A549 treated with AZD9567 at 1 μM for 4 hours (cell line): ENCODE results near the gene TRIAP1. TPM values are rescaled to one million over a fixed set of nuclear protein-coding genes. Genes with fewer than 3 reads are reported as not detected.

Source experiments
- total RNA-seq: library from RNA; stranded (reverse); fragments of 200-300 nt; extraction: Qiagen RNA extraction; gene quantifications from 5 replicates; pipeline ENCODE4 v1.2.3, GENCODE V29; 2022; ENCODE audit not compliant: insufficient read depth

The TRIAP1 gene
- total RNA-seq, result 72.5 to 78.7 TPM (median 73.7 TPM) in 5 replicates

DNA sequence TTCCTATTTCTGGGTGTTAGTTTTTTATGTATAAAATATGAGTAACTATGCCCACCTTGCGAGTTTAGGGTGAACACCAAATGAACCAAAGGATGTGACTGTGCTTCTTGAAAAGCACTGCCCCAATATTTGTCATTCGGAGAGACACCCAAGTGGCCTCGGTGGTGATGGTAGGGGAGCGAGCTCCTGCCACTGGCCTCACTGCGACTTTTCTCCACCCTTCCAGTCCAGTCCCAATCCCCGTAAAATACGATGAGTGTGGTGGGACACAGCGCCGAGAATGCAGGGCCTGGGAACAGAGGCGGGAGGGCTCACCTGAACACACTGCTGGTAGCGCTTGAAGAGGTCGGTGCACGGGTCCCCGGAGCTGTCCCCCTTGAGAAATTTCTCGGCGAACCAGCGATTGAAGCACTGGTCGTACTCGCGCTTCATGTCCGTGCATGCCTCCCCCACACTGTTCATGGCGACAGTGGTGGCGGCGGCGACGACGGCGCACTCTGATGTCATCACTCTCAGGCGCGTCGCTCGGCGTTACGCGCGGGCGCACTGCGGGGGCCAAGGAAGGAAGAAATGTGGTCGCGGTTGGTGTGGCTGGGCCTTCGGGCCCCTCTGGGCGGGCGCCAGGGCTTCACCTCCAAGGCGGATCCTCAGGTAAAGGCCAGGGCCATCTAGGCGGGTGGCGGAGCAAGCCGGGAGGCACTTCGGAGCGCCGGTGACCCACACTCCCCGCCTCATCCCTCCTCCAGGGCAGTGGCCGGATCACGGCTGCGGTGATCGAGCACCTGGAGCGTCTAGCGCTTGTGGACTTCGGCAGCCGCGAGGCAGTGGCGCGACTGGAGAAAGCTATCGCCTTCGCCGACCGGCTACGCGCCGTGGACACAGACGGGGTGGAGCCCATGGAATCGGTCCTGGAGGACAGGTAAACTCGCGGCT lies at the start of gene TRIAP1, which contains the start of gene GATC:
Gene TRIAP1, minus strand, starts transcription at position 474 of the 933 bp plus-strand sequence. Its CDS starts 12 bp downstream, at position 462.
Gene GATC, plus strand, starts transcription at position 534 of the 933 bp plus-strand sequence. Its CDS starts 37 bp downstream, at position 571.

DNA sequence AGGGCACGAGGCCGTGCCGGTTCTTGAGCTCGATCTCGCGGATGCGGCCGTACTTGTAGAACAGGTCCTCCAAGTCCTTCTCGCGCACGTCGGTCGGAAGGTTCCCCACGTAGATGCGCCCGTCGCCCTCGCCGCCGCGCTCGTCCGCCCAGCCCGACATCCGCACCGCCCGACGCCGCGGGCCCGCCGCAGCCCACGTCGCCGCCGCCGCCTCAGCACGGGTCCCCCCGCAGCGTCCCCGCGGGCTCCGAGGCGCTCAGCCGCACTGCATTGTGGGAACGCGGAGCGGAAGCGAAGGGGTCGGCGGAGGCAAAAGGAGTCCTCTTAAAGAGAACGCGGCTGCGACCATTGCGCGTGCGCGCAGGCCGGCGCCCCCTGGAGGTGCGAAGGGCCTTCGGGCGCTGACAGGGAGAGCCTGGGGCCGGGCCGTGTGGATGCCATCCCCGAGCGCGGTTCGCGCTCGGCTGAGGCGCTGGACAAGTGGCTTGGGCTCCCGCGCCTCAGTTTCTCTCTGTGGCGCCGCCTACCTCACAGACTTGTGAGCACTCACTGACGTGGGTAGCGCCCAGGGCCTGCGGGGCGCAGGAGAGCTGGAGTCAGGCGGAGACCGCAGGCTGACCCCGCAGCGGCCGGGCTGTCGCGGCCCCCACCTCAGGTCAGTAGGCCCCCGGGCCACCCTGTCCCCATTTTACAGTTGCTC lies 23.4 kb upstream of the TRIAP1 start, which contains the start of gene SRSF9:
Gene SRSF9, minus strand, starts transcription at position 299 of the 700 bp plus-strand sequence. Its CDS starts 139 bp downstream, at position 160.

DNA sequence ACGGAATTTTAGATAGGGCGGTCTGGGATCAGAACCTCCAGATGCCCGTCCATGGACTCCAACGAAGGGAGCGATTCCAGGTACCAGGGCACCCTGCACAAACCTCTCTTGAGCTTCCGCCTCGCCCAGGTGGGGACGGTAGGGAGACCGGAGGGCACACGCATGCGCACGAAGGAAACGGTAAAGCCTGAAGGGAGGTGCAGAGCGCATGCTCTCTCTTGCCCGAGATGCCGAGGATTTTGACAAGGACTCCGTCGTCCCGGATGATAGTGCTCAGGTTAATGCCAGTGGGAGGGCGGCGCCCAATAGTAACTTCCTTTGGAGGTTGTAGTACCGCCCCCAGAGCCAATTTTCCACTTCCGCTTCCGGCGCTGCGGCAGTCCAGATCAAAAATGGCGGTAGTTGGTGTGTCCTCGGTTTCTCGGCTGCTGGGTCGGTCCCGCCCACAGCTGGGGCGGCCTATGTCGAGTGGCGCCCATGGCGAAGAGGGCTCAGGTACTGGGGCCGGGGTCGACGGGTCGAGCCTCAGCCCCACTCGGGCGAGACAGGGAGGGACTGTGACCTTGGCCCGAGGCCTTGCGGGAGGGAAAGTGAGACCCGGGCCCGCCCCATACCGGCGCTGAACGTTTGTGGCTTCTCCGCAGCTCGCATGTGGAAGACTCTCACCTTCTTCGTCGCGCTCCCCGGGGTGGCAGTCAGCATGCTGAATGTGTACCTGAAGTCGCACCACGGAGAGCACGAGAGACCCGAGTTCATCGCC lies 8.3 kb downstream of the TRIAP1 start, which contains the start of gene COX6A1:
Gene COX6A1, plus strand, starts transcription at position 379 of the 760 bp plus-strand sequence. Its CDS starts 14 bp downstream, at position 393.

Other genes starting within 250 kb of the TRIAP1 start
- gene RPLP0, start 245.3 kb downstream of the TRIAP1 start, total RNA-seq, result 3,597 to 4,224 TPM (median 3,618 TPM) in 5 replicates
- 178 to 217 TPM (median 192 TPM) in 5 replicates for gene PXN, start 180.7 kb downstream of the TRIAP1 start, total RNA-seq
- gene RNU4-2, start 154.5 kb downstream of the TRIAP1 start, total RNA-seq, result 13.6 TPM in 1 of 5 replicates, not detected in the others
- gene RNU4-1, start 153.1 kb downstream of the TRIAP1 start, total RNA-seq, result not detected in 5 replicates
- 0.83 to 1.1 TPM (median 0.99 TPM) in 4 of 5 replicates, not detected in the other for gene SIRT4, start 144.1 kb downstream of the TRIAP1 start, total RNA-seq
- gene PLA2G1B, start 118.6 kb downstream of the TRIAP1 start, total RNA-seq, result not detected in 5 replicates
- gene MSI1, start 77.2 kb downstream of the TRIAP1 start, total RNA-seq, result 1.0 to 1.1 TPM (median 1.1 TPM) in 4 of 5 replicates, not detected in the other
- 761 to 881 TPM (median 868 TPM) in 5 replicates for gene COX6A1, start 8.3 kb downstream of the TRIAP1 start, total RNA-seq
- 20.8 to 28.5 TPM (median 25.1 TPM) in 5 replicates for gene GATC, start 60 bp upstream of the TRIAP1 start, total RNA-seq
- gene SRSF9, start 23.4 kb upstream of the TRIAP1 start, total RNA-seq, result 155 to 217 TPM (median 207 TPM) in 5 replicates
- gene DYNLL1, start 49.7 kb upstream of the TRIAP1 start, total RNA-seq, result 639 to 706 TPM (median 667 TPM) in 5 replicates
- gene COQ5, start 82.8 kb upstream of the TRIAP1 start, total RNA-seq, result 25.7 to 35.3 TPM (median 27.4 TPM) in 5 replicates
- 93.7 to 205 TPM (median 102 TPM) in 5 replicates for gene RNF10, start 88.0 kb upstream of the TRIAP1 start, total RNA-seq
- 54.6 to 62.8 TPM (median 56.8 TPM) in 5 replicates for gene POP5, start 135.0 kb upstream of the TRIAP1 start, total RNA-seq
- 0.11 to 0.35 TPM (median 0.28 TPM) in 4 of 5 replicates, not detected in the other for gene CABP1, start 194.2 kb upstream of the TRIAP1 start, total RNA-seq
- gene MLEC, start 240.8 kb upstream of the TRIAP1 start, total RNA-seq, result 80.2 to 99.7 TPM (median 87.2 TPM) in 5 replicates